PC-3 (cell line): ENCODE data around the gene PRTFDC1. TPM values are rescaled to one million over a fixed set of nuclear protein-coding genes. Genes with fewer than 3 reads are reported as not detected.

Experiments used
- ATAC-seq: fragments of 200-7000 bp; cut with Tn5 transposase; 2 replicates; pipeline ENCODE4 v1.9.1; 2020; ENCODE audit warnings: mild to moderate bottlenecking, moderate library complexity
- BruUV-seq: library from RNA; stranded (reverse); fragments of 400-500 nt; replicated peaks from 2 replicates; lab custom pipeline; 2021; lab: Mats Ljungman, UMichigan
- CTCF ChIA-PET: fragments of 300-600 bp; sonication (Branson Sonifier 250); formaldehyde crosslinking; loops from one replicate; lab custom pipeline; 2022; ENCODE audit warnings: antibody characterized with exemption; lab: Charles Lee
- POLR2A ChIA-PET: fragments of 300-600 bp; sonication (Branson Sonifier 250); formaldehyde crosslinking; loops from one replicate; lab custom pipeline; 2022; ENCODE audit warnings: antibody characterized with exemption; ENCODE audit not compliant: unreplicated experiment; lab: Charles Lee
- DNase-seq: peaks from one replicate; pipeline ENCODE4 v3.0.0-alpha.2; 2015
- H2AFZ ChIP-seq: fragments of 300-600 bp; sonication (generic); 2 replicates; pipeline ENCODE4 v1.6.0; 2016; ENCODE audit warnings: antibody characterized with exemption, low read length
- H3F3A ChIP-seq: fragments of 300-600 bp; sonication (generic); one replicate; pipeline ENCODE4 v1.6.0; 2017; ENCODE audit warnings: antibody characterized with exemption, low read length, control low read depth, mild to moderate bottlenecking; ENCODE audit not compliant: unreplicated experiment
- H3K27ac ChIP-seq: fragments of 300-600 bp; sonication (generic); 2 replicates; pipeline ENCODE4 v1.5.1; 2016; ENCODE audit warnings: mild to moderate bottlenecking, low read length
- H3K27me3 ChIP-seq: fragments of 300-600 bp; sonication (generic); 2 replicates; pipeline ENCODE4 v1.6.1; 2016; ENCODE audit warnings: low read length, mixed read lengths
- H3K36me3 ChIP-seq: fragments of 300-600 bp; sonication (generic); 2 replicates; pipeline ENCODE4 v1.6.1; 2016; ENCODE audit warnings: low read depth, mixed run types, low read length, mixed read lengths
- H3K4me1 ChIP-seq: fragments of 300-600 bp; sonication (generic); 2 replicates; pipeline ENCODE4 v1.5.1; 2016; ENCODE audit warnings: low read length; ENCODE audit not compliant: insufficient read depth
- H3K4me2 ChIP-seq: fragments of 300-600 bp; sonication (generic); 2 replicates; pipeline ENCODE4 v1.6.0; 2016; ENCODE audit warnings: low read length
- H3K4me3 ChIP-seq: fragments of 300-600 bp; sonication (generic); 2 replicates; pipeline ENCODE4 v1.5.1; 2016; ENCODE audit warnings: mild to moderate bottlenecking, low read length, mixed read lengths
- H3K79me2 ChIP-seq: fragments of 300-600 bp; sonication (generic); 2 replicates; pipeline ENCODE4 v1.6.1; 2017; ENCODE audit warnings: low read length, mixed read lengths
- H3K9ac ChIP-seq: fragments of 300-600 bp; sonication (generic); 2 replicates; pipeline ENCODE4 v1.6.0; 2016; ENCODE audit warnings: mild to moderate bottlenecking, low read length
- H3K9me2 ChIP-seq: fragments of 300-600 bp; sonication (generic); replicated peaks from 2 replicates; pipeline ENCODE4 v1.6.1; 2016; ENCODE audit warnings: mixed run types, low read length, mixed read lengths
- H3K9me3 ChIP-seq: fragments of 300-600 bp; sonication (generic); 2 replicates; pipeline ENCODE4 v1.6.1; 2016; ENCODE audit warnings: low read length, mixed read lengths
- H4K20me1 ChIP-seq: fragments of 300-600 bp; sonication (generic); 2 replicates; pipeline ENCODE4 v1.6.1; 2016; ENCODE audit warnings: low read length, mixed read lengths
- CTCF ChIP-seq: fragments of 300-600 bp; sonication (generic); conservative IDR thresholded peaks from 2 replicates; pipeline ENCODE4 v1.5.1; 2017; ENCODE audit warnings: antibody characterized with exemption, low read depth, mild to moderate bottlenecking, low read length
- EZH2 ChIP-seq: fragments of 300-600 bp; sonication (generic); IDR thresholded peaks from one replicate; pipeline ENCODE4 v1.6.1; 2017; ENCODE audit warnings: antibody characterized with exemption, mild to moderate bottlenecking, low read length; ENCODE audit not compliant: unreplicated experiment
- EZH2phosphoT487 ChIP-seq: fragments of 300-600 bp; sonication (generic); IDR thresholded peaks from 2 replicates; pipeline ENCODE4 v1.6.1; 2018; ENCODE audit warnings: mild to moderate bottlenecking, antibody characterized with exemption, low read length, borderline replicate concordance
- intact Hi-C: fragments of 100-400 bp; cut with micrococcal nuclease; formaldehyde crosslinking; loops from 2 replicates; pipeline ENCODE4 v1.9.0; 2023
- total RNA-seq: library from RNA; depleted of rRNA; stranded (reverse); fragments of >200 nt; gene quantifications from 2 replicates; pipeline ENCODE4 v1.2.3, GENCODE V29; 2014

PRTFDC1 gene
- total RNA-seq, 1 experiment from 2014 or later = 10.2 TPM

DNA sequence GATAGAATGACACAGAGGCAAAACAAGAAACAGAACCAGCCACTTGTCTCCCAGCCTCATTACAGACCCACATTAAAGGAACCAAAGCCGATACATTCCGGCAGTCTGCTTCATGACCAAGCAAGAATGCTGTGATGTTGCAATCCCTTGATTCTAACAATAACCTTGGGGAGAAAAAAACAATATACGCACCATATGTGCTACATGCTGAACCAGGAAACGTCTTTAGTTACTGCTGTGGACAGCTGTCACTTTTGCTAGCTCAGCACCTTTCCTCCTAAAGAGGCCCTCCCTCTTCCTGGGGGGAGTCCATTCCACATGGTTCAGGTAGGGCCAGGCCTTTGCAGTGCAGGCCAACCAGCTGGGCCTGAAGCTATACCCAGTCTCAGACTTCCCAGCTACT lies 79.1 kb downstream of the PRTFDC1 start:
- H3K27ac ChIP-seq = no peak overlapping the region
- no peaks in the 10 kb centered on the region for H3K79me2 ChIP-seq
- DNase-seq (no peak), ATAC-seq (no peak)
- H4K20me1 ChIP-seq = no peaks in the 10 kb centered on the region
- no peaks in the 10 kb centered on the region for H3K27me3 ChIP-seq
- H3K9me3 ChIP-seq = no peaks in the 10 kb centered on the region
- no peak overlapping the region for H3K4me3 ChIP-seq
- BruUV-seq = no TSS peak
- H3F3A ChIP-seq = no peaks in the 10 kb centered on the region
- intact Hi-C loops = no loop called here
- no peak overlapping the region for H2AFZ ChIP-seq
- H3K9me2 ChIP-seq = no peaks in the 10 kb centered on the region
- no peak overlapping the region for H3K9ac ChIP-seq
- no peaks in the 10 kb centered on the region for H3K36me3 ChIP-seq
- no peak overlapping the region for H3K4me2 ChIP-seq
- TF ChIP-seq EZH2 (no peak), EZH2phosphoT487 (no peak), CTCF (no peak)
- ChIA-PET CTCF (no interaction called here), POLR2A (no interaction called here)
- H3K4me1 ChIP-seq = peaks cover 17% of the 10 kb centered on the region

GRCh38 chr10:24872790-24873182 lies 79.6 kb downstream of the PRTFDC1 start:
- Histone ChIP-seq H3K9ac (no peak overlapping the region), H4K20me1 (no peaks in the 10 kb centered on the region), H3K27me3 (no peaks in the 10 kb centered on the region), H3K9me2 (no peaks in the 10 kb centered on the region), H3K4me2 (no peak overlapping the region), H2AFZ (no peak overlapping the region), H3K27ac (no peak overlapping the region), H3K9me3 (no peaks in the 10 kb centered on the region), H3K4me1 (peaks cover 17% of the 10 kb centered on the region), H3K79me2 (no peaks in the 10 kb centered on the region), H3F3A (no peaks in the 10 kb centered on the region), H3K36me3 (no peaks in the 10 kb centered on the region), H3K4me3 (no peak overlapping the region)
- TF ChIP-seq EZH2 (no peak), EZH2phosphoT487 (no peak), CTCF (no peak)
- ChIA-PET POLR2A (no interaction called here), CTCF (no interaction called here)
- intact Hi-C loops = no loop called here
- DNase-seq = no peak
- no peak for ATAC-seq
- no TSS peak for BruUV-seq

GRCh38 chr10:24872049-24872789 lies 80.2 kb downstream of the PRTFDC1 start:
- ChIA-PET CTCF (no interaction called here), POLR2A (no interaction called here)

More at GRCh38 chr10:24872049-24872789, 80.2 kb downstream of the PRTFDC1 start:
- H3K9ac ChIP-seq = no peak overlapping the region
- H2AFZ ChIP-seq = no peak overlapping the region
- H3K4me1 ChIP-seq = peaks cover 20% of the 10 kb centered on the region
- H3K4me3 ChIP-seq = no peak overlapping the region
- H3F3A ChIP-seq = no peaks in the 10 kb centered on the region
- no TSS peak for BruUV-seq
- H3K27ac ChIP-seq = no peak overlapping the region
- no peaks in the 10 kb centered on the region for H3K9me2 ChIP-seq
- no peaks in the 10 kb centered on the region for H3K27me3 ChIP-seq
- ATAC-seq = no peak
- no peaks in the 10 kb centered on the region for H3K36me3 ChIP-seq
- H3K79me2 ChIP-seq = no peaks in the 10 kb centered on the region
- no peaks in the 10 kb centered on the region for H4K20me1 ChIP-seq
- TF ChIP-seq EZH2 (no peak), EZH2phosphoT487 (no peak), CTCF (no peak)
- intact Hi-C loops = no loop called here
- no peak overlapping the region for H3K4me2 ChIP-seq
- no peak for DNase-seq
- H3K9me3 ChIP-seq = no peaks in the 10 kb centered on the region
